GM12892 (cell line): Measurements from ENCODE around the gene MSANTD2.

Source experiments
- POLR2A ChIP-seq: IDR thresholded peaks from 2 replicates; pipeline ENCODE4 v1.6.1; 2011; ENCODE audit warnings: low read depth, low read length, control low read depth
- POLR2AphosphoS5 ChIP-seq: IDR thresholded peaks from 2 replicates; pipeline ENCODE4 v1.6.1; 2011; ENCODE audit warnings: low read depth, low read length, control low read depth

DNA sequence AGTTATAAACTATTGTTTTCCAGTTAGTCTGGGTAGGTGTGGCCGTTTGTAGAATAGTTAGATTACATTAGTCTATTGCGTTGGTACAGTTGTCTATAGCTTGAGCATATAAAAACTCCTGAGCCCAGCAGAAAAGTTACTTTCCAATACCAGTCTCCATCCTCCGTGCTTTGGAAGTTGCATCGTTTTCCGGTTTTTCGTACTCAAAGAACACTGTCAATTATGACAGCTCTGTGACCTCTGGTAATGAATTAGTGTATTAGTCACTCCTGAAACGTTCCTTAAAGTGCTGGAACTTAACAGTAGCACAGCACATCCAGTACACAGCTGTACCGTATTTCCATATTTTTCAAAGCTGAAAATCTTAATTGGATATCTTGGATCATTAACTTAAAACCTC lies 808 bp upstream of the MSANTD2 start:
- TF ChIP-seq POLR2AphosphoS5 = no peak
- TF ChIP-seq POLR2A = no peak
